Thyroid gland (tissue), 4 donors: Measurements from ENCODE around the gene PDE4B.

Experiments used
- POLR2A ChIP-seq, 2 donors: fragments of 450-650 bp; IDR thresholded peaks; one replicate each; pipeline ENCODE4 v1.6.1; 2017; ENCODE audit warnings: antibody characterized with exemption in 2 of 2, mild to moderate bottlenecking in 2 of 2, moderate library complexity in 1 of 2
- TF ChIP-seq, protein P1 (sequence below), 6 experiments: fragments of 200-600 bp in 3 of 6; fragments of 450-650 bp in 3 of 6; sonication (generic) in 3 of 6; IDR thresholded peaks; one replicate each; pipeline ENCODE4 v1.5.1; 2016 to 2019; ENCODE audit warnings: antibody characterized with exemption in 6 of 6, mild to moderate bottlenecking in 2 of 6, inconsistent platforms in 1 of 6, moderate library complexity in 1 of 6

DNA sequence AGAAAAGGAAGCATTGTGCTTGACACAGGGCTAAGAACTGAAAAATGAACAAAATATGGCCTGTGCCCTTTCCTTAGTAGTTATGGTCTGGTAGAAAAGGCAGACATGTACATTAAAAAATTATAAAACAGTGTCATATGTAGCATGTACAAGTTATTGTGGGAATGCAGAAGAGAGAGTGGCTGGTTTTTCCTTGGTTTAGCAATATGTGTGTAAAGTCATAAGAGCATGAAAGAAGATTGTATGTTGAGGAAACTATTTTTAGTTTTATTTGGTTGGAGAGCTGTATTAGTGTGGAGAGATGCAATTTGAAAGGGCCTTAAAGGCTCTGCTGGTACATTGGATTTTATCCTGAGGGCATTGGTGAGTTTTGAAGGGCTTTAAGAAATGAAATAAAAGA lies 145.8 kb downstream of the PDE4B start:
- TF ChIP-seq, protein P1, sequence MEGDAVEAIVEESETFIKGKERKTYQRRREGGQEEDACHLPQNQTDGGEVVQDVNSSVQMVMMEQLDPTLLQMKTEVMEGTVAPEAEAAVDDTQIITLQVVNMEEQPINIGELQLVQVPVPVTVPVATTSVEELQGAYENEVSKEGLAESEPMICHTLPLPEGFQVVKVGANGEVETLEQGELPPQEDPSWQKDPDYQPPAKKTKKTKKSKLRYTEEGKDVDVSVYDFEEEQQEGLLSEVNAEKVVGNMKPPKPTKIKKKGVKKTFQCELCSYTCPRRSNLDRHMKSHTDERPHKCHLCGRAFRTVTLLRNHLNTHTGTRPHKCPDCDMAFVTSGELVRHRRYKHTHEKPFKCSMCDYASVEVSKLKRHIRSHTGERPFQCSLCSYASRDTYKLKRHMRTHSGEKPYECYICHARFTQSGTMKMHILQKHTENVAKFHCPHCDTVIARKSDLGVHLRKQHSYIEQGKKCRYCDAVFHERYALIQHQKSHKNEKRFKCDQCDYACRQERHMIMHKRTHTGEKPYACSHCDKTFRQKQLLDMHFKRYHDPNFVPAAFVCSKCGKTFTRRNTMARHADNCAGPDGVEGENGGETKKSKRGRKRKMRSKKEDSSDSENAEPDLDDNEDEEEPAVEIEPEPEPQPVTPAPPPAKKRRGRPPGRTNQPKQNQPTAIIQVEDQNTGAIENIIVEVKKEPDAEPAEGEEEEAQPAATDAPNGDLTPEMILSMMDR (IDR thresholded peaks at IDR 0.05) = no peak
- TF ChIP-seq POLR2A (IDR thresholded peaks at IDR 0.05) = no peak
